K562 (cell line): ENCODE measurements around the gene ACTL10. TPM values are rescaled to one million over a fixed set of nuclear protein-coding genes. Genes with fewer than 3 reads are reported as not detected.

Source experiments
- MEF2D ChIP-seq: conservative IDR thresholded peaks from 2 replicates; pipeline ENCODE4 v1.6.1; 2016; ENCODE audit warnings: low read depth, missing genetic modification characterization, missing compliant biosample characterization
- MTA2 ChIP-seq: fragments of 450-650 bp; IDR thresholded peaks from 2 replicates; pipeline ENCODE4 v1.6.1; 2016; ENCODE audit warnings: low read depth
- PHF21A ChIP-seq: fragments of 450-650 bp; IDR thresholded peaks from 2 replicates; pipeline ENCODE4 v1.6.1; 2017; ENCODE audit warnings: low read depth, borderline replicate concordance
- SNRNP70 ChIP-seq: fragments of 200-400 bp; formaldehyde crosslinking; optimal IDR thresholded peaks from 2 replicates; pipeline ENCODE3; 2017; ENCODE audit warnings: low read depth, low read length
- SREBF1 ChIP-seq: fragments of 150-350 bp; IDR thresholded peaks from 2 replicates; pipeline ENCODE4 v1.6.1; 2014; ENCODE audit warnings: antibody characterized with exemption, low read depth, low read length, borderline replicate concordance
- polyA plus RNA-seq, 8 experiments: library from polyadenylated mRNA; depleted of rRNA in 4 of 8; stranded (reverse) in 5 of 8; unstranded in 3 of 8; fragments of >200 nt; fragmentation: Nextera tagmentation in 2 of 8; fragmentation: Illumina TruSeq in 1 of 8; extraction: Ambion mirVana in 2 of 8; extraction: Trizol in 1 of 8; gene quantifications; 2 replicates each; pipeline versions ENCODE4 v1.2.1 to v1.2.3, GENCODE V29; 2011 to 2014; ENCODE audit warnings: inconsistent platforms in 1 of 8, missing spikeins in 1 of 8
- total RNA-seq, 7 experiments: library from RNA; depleted of rRNA in 6 of 7; stranded (reverse); fragments of >200 nt in 6 of 7; fragmentation: Illumina TruSeq in 2 of 7; extraction: Trizol in 2 of 7; gene quantifications; 2 replicates each; pipeline versions ENCODE4 v1.2.1 to v1.2.3, GENCODE V29; 2011 to 2021; ENCODE audit warnings: low replicate concordance in 1 of 7
- TF ChIP-seq, protein P1 (sequence below), 2 experiments: fragments of 450-650 bp; IDR thresholded peaks; 2 replicates each; pipeline ENCODE4 v1.6.1; 2016; ENCODE audit warnings: mild to moderate bottlenecking in 2 of 2, borderline replicate concordance in 1 of 2, low read depth in 1 of 2, moderate library complexity in 1 of 2
- TF ChIP-seq, protein P2 (sequence below): fragments of 250-450 bp; sonication (Bioruptor Pico); IDR thresholded peaks from 2 replicates; pipeline ENCODE4 v1.9.0; 2021; ENCODE audit warnings: mild to moderate bottlenecking
- TF ChIP-seq, protein P3 (sequence below): fragments of 450-650 bp; formaldehyde crosslinking; conservative IDR thresholded peaks from 2 replicates; pipeline ENCODE4 v1.4.0; 2022; ENCODE audit warnings: mild to moderate bottlenecking, missing genetic modification characterization
- TF ChIP-seq, protein P4 (sequence below): IDR thresholded peaks from 3 replicates; pipeline ENCODE4 v1.6.1; 2011; ENCODE audit warnings: borderline replicate concordance, mild to moderate bottlenecking, moderate library complexity; ENCODE audit not compliant: insufficient read length; ENCODE audit errors: extremely low read depth

ACTL10 gene
- total and polyA plus RNA-seq, 9 of the 15 experiments (the other 6 are each of a cell fraction or from before 2014, with no cell fraction given), result 0.07 to 0.14 TPM; not detected in 7

DNA sequence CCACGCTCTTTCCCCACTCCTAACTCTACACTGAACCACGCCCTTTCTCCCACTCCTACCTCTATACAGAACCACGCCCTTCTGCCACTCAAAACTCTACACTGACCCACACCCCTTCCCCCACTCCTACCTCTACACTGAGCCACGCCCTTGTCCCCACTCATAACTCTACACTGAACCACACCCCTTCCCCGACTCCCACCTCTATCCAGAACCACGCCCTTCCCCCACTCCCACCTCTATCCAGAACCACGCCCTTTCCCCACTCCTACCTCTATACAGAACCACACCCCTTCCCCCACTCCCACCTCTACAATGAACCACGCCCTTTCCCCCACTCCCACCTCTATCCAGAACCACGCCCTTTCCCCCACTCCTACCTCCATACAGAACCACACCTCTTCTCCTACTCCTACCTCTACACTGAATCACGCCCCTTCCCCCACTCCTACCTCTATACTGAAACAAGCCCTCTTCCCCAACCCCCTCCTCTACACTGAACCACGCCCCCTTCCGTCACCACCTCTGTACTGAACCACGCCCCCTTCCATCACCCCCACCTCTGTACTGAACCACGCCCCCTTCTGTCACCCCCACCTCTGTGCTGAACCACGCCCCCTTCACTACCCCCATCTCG lies 43.3 kb downstream of the ACTL10 start (continued):
- TF ChIP-seq, protein P1, sequence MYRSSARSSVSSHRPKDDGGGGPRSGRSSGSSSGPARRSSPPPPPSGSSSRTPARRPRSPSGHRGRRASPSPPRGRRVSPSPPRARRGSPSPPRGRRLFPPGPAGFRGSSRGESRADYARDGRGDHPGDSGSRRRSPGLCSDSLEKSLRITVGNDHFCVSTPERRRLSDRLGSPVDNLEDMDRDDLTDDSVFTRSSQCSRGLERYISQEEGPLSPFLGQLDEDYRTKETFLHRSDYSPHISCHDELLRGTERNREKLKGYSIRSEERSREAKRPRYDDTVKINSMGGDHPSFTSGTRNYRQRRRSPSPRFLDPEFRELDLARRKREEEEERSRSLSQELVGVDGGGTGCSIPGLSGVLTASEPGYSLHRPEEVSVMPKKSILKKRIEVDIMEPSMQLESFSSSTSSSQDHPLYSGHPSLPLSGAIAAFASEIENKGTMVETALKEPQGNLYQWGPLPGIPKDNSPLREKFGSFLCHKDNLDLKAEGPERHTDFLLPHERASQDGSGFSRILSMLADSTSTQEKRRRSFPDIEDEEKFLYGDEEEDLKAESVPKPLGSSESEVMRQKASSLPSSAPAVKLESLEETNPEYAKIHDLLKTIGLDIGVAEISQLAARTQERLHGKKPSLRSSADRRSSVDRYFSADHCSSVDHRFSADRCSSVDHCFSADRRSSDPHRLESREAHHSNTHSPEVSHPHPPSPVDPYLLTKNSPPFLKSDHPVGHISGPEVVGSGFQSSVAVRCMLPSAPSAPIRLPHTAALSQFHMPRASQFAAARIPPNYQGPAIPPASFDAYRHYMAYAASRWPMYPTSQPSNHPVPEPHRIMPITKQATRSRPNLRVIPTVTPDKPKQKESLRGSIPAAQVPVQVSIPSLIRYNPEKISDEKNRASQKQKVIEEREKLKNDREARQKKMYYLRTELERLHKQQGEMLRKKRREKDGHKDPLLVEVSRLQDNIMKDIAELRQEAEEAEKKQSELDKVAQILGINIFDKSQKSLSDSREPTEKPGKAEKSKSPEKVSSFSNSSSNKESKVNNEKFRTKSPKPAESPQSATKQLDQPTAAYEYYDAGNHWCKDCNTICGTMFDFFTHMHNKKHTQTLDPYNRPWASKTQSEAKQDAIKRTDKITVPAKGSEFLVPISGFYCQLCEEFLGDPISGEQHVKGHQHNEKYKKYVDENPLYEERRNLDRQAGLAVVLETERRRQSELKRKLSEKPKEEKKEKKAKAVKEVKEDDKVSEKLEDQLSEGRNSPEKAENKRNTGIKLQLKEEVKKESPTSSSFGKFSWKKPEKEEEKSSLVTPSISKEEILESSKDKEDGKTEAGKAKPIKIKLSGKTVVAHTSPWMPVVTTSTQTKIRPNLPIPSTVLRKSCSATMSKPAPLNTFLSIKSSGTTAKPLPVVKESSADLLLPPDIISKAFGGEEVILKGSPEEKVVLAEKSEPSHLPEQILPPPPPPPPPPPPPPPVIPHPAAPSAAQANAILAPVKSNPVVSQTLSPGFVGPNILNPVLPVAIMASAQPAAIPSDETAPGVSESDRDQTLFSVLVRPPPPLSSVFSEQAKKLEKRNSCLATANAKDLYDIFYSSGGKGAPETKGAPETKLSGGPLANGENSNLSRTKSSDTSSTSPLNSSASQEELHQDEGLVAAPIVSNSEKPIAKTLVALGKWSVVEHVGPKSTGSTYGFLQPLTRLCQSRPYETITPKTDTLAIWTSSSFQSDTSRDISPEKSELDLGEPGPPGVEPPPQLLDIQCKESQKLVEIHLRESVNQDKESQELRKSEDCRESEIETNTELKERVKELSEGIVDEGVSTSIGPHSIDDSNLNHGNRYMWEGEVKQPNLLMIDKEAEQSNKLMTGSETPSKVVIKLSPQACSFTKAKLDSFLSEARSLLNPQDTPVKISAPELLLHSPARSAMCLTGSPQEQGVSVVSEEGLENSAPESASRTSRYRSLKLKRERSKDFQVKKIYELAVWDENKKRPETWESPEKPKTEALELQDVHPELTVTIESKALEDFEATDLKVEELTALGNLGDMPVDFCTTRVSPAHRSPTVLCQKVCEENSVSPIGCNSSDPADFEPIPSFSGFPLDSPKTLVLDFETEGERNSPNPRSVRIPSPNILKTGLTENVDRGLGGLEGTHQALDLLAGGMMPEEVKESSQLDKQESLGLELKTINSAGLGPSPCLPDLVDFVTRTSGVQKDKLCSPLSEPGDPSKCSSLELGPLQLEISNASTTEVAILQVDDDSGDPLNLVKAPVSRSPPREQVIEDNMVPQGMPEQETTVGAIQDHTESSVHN (IDR thresholded peaks at IDR 0.05; ENCODE audit: borderline replicate concordance in 1 of 2, low read depth in 1 of 2), result no peak
- TF ChIP-seq, protein P2, sequence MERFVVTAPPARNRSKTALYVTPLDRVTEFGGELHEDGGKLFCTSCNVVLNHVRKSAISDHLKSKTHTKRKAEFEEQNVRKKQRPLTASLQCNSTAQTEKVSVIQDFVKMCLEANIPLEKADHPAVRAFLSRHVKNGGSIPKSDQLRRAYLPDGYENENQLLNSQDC (CRISPR knock-in tag), result no peak
- TF ChIP-seq MEF2D (tag) (no peak), MTA2 (peak; percentile 63), PHF21A (no peak), SNRNP70 (no peak), SREBF1 (no peak)
- TF ChIP-seq, protein P3, sequence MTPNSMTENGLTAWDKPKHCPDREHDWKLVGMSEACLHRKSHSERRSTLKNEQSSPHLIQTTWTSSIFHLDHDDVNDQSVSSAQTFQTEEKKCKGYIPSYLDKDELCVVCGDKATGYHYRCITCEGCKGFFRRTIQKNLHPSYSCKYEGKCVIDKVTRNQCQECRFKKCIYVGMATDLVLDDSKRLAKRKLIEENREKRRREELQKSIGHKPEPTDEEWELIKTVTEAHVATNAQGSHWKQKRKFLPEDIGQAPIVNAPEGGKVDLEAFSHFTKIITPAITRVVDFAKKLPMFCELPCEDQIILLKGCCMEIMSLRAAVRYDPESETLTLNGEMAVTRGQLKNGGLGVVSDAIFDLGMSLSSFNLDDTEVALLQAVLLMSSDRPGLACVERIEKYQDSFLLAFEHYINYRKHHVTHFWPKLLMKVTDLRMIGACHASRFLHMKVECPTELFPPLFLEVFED, result 0 out of 2 replicates have a peak, but pooled peaks have one; percentile 3
- TF ChIP-seq, protein P4, sequence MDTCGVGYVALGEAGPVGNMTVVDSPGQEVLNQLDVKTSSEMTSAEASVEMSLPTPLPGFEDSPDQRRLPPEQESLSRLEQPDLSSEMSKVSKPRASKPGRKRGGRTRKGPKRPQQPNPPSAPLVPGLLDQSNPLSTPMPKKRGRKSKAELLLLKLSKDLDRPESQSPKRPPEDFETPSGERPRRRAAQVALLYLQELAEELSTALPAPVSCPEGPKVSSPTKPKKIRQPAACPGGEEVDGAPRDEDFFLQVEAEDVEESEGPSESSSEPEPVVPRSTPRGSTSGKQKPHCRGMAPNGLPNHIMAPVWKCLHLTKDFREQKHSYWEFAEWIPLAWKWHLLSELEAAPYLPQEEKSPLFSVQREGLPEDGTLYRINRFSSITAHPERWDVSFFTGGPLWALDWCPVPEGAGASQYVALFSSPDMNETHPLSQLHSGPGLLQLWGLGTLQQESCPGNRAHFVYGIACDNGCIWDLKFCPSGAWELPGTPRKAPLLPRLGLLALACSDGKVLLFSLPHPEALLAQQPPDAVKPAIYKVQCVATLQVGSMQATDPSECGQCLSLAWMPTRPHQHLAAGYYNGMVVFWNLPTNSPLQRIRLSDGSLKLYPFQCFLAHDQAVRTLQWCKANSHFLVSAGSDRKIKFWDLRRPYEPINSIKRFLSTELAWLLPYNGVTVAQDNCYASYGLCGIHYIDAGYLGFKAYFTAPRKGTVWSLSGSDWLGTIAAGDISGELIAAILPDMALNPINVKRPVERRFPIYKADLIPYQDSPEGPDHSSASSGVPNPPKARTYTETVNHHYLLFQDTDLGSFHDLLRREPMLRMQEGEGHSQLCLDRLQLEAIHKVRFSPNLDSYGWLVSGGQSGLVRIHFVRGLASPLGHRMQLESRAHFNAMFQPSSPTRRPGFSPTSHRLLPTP, result no peak
